Cardiac fibroblast (primary cell): Measurements from ENCODE around the gene MLLT3.

Source experiments
- DNase-seq, 2 donors: peaks; one replicate each; pipeline versions ENCODE4 v3.0.0 to v3.0.0-alpha.2; 2010; ENCODE audit warnings: low read depth in 2 of 2
- H3K4me3 ChIP-seq, 2 donors: replicated peaks in 1 of 2; 1 replicate in 1 of 2; 2 replicates in 1 of 2; pipeline ENCODE4 v1.5.1; 2011; ENCODE audit warnings: low read depth in 2 of 2, low read length in 2 of 2, mild to moderate bottlenecking in 2 of 2, moderate library complexity in 1 of 2
- TF ChIP-seq, protein P1 (sequence below): IDR thresholded peaks from one replicate; pipeline ENCODE4 v1.5.1; 2011; ENCODE audit warnings: low read depth, mild to moderate bottlenecking, low read length, inconsistent platforms

Gene MLLT3

GRCh38 chr9:20620650-20621470, 1.4 kb downstream of the MLLT3 start:
- peak; percentile 52 for DNase-seq
- H3K4me3 ChIP-seq: peak overlapping the region; percentile 83 to 96
- TF ChIP-seq, protein P1, sequence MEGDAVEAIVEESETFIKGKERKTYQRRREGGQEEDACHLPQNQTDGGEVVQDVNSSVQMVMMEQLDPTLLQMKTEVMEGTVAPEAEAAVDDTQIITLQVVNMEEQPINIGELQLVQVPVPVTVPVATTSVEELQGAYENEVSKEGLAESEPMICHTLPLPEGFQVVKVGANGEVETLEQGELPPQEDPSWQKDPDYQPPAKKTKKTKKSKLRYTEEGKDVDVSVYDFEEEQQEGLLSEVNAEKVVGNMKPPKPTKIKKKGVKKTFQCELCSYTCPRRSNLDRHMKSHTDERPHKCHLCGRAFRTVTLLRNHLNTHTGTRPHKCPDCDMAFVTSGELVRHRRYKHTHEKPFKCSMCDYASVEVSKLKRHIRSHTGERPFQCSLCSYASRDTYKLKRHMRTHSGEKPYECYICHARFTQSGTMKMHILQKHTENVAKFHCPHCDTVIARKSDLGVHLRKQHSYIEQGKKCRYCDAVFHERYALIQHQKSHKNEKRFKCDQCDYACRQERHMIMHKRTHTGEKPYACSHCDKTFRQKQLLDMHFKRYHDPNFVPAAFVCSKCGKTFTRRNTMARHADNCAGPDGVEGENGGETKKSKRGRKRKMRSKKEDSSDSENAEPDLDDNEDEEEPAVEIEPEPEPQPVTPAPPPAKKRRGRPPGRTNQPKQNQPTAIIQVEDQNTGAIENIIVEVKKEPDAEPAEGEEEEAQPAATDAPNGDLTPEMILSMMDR: no peak

DNA sequence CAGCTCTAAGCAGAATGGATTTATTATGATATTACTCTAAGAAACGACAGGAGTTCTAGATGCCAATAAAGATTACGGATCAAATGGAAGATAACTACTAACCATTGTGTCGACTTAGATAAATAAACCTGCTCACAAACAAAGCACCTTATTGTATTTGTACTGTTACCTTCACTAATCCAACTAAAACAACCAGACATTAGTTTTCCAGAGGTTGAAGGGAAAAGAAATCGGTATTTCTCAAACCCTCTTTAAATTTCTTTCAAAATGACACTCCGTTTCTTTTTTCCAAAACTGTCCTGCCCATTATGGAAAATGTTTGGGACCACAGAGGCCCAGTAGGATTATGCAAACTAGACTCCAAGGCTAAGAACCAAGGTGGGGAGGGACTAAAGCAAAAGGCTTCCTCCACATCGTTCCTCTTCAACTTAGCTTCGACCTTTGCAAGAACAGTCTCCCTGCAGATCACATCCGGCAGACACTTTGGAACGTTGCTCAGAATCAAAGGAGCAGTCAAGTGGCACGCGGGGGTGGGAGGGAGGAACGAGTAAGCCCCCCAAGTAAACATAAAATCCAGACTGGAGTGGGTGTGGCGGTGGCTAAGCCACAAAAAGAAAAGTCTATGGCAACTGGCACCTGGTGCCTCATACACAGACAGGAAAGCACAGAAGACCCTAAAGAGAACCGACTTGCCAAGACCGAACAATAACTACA, 2.7 kb downstream of the MLLT3 start:
- peak overlapping the region; percentile 15 to 83 for H3K4me3 ChIP-seq
- DNase-seq: peak in 1 of 2 donors; percentile 39
- TF ChIP-seq, protein P1: no peak

GRCh38 chr9:20618361-20618802, 3.9 kb downstream of the MLLT3 start:
- peak; percentile 84 to 95 for DNase-seq
- no peak overlapping the region for H3K4me3 ChIP-seq

DNA sequence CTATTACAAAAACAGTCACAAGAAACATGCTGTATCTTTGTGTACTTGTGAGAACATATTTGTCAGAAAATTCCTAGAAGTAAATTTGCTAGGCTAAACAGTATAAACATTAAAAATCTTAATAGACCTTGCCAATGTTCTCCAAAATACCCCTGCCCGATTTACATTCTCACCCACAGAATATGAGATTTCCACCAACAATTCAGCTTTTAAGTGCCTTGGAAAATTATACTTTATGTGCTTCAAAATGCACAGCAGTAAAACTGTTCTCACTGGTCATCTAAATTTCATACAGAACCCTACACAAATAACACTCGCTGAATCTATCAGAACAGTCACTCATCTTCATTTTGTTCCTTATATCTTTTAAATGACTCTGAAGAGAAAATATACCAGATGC, 5.5 kb downstream of the MLLT3 start:
- no peak overlapping the region for H3K4me3 ChIP-seq
- no peak for DNase-seq
- TF ChIP-seq, protein P1: no peak

More at GRCh38 chr9:20618361-20618802, 3.9 kb downstream of the MLLT3 start:
- TF ChIP-seq, protein P1: no peak

- TF ChIP-seq, protein P1: no peak
- DNase-seq: no peak
- H3K4me3 ChIP-seq: no peak overlapping the region
These were observed 7.6 kb downstream of the MLLT3 start for GRCh38 chr9:20614602-20615216.

DNA sequence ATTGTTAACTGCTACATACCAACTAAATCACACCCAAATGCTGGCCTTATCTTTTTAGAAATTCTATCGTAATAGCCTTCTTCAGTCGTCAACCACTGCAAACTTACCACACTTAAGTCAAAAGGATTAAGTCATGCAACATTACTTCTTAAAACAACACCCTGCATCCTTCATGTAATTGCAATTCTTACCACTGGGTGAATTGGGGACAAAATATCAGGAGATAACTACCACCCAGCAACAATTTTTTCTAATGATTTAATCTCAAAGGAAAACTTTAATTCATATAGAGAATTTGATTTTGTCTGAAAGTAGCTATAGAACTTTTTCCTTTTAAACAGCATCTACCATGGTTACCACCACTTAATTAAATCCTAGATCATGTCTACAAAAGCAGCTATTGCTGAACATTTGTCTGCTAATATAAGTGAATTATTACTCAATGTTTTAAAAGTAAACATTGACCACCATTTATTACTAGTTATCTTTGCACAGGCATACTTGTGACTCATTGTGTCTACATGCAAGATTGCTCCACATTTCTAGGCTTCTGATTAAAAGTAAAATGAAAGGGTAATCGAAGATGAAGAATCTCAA, 10.5 kb downstream of the MLLT3 start:
- DNase-seq: peak; percentile 74 to 91
- H3K4me3 ChIP-seq: peak overlapping the region in 1 of 2 donors; percentile 24
- TF ChIP-seq, protein P1: peak; percentile 62
